ENCODE results near the gene VEGFD.

The VEGFD gene, protein sequence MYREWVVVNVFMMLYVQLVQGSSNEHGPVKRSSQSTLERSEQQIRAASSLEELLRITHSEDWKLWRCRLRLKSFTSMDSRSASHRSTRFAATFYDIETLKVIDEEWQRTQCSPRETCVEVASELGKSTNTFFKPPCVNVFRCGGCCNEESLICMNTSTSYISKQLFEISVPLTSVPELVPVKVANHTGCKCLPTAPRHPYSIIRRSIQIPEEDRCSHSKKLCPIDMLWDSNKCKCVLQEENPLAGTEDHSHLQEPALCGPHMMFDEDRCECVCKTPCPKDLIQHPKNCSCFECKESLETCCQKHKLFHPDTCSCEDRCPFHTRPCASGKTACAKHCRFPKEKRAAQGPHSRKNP

DNA sequence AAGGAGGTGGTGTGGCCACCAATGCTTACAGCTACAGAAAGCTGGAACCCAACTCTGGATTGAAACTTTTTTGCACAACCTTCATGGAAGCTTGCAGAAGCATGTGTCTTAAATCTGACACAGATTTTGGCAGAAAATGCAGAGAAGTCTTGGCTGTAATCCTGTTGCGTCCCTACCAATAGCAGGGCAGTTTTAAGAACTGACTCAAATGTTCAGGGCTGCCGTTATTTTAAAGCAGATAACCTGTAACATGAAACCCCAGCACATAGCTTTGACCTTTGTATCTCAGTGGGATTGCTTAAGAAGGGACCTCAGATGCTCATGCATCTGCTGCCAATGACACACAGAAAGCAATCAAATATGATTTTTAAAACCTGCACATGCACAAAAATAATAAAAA, at the start of gene VEGFD:
TSS of gene VEGFD (minus strand) at position 110 of the 400 bp plus-strand sequence. CDS start 467 bp downstream, outside the sequence.
- H3K79me2 ChIP-seq (ENCODE audit: low read length) = no peaks in the 10 kb centered on the region
- H3K4me2 ChIP-seq (ENCODE audit: low read depth, low read length) = no peak within 1 kb of the TSS
- H3K27ac ChIP-seq (ENCODE audit: low read length) = no peak within 1 kb of the TSS
- no peak within 1 kb of the TSS for H2AFZ ChIP-seq (ENCODE audit: low read length)
- no peaks in the 10 kb centered on the region for H3K36me3 ChIP-seq (replicated peaks; ENCODE audit: insufficient read depth, low read length)
- no peaks in the 10 kb centered on the region for H3K4me1 ChIP-seq (ENCODE audit: low read length)
- no peaks in the 10 kb centered on the region for H3K9me2 ChIP-seq (replicated peaks; ENCODE audit: insufficient read depth, low read length)
- no peaks in the 10 kb centered on the region for H3K27me3 ChIP-seq (replicated peaks; ENCODE audit: insufficient read depth, low read length)
- H3K4me3 ChIP-seq (ENCODE audit: low read length) = no peak within 1 kb of the TSS
- H3K9me3 ChIP-seq (replicated peaks; ENCODE audit: insufficient read depth, low read length) = no peaks in the 10 kb centered on the region
- no peaks in the 10 kb centered on the region for H4K20me1 ChIP-seq (ENCODE audit: insufficient read depth, low read length)
- no peak within 1 kb of the TSS for H3K9ac ChIP-seq (ENCODE audit: low read length)
- no peaks in the 10 kb centered on the region for H3F3A ChIP-seq (ENCODE audit: insufficient read depth, low read length)
- TF ChIP-seq, protein P1, sequence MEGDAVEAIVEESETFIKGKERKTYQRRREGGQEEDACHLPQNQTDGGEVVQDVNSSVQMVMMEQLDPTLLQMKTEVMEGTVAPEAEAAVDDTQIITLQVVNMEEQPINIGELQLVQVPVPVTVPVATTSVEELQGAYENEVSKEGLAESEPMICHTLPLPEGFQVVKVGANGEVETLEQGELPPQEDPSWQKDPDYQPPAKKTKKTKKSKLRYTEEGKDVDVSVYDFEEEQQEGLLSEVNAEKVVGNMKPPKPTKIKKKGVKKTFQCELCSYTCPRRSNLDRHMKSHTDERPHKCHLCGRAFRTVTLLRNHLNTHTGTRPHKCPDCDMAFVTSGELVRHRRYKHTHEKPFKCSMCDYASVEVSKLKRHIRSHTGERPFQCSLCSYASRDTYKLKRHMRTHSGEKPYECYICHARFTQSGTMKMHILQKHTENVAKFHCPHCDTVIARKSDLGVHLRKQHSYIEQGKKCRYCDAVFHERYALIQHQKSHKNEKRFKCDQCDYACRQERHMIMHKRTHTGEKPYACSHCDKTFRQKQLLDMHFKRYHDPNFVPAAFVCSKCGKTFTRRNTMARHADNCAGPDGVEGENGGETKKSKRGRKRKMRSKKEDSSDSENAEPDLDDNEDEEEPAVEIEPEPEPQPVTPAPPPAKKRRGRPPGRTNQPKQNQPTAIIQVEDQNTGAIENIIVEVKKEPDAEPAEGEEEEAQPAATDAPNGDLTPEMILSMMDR (IDR thresholded peaks at IDR 0.05; ENCODE audit: low read length) = no peak
- TF ChIP-seq EZH2phosphoT487 (IDR thresholded peaks at IDR 0.05; ENCODE audit: low read length) (no peak), EZH2 (optimal IDR thresholded peaks at IDR 0.05; ENCODE audit: low read depth, low read length) (no peak)
- DNase-seq = no peak

DNA sequence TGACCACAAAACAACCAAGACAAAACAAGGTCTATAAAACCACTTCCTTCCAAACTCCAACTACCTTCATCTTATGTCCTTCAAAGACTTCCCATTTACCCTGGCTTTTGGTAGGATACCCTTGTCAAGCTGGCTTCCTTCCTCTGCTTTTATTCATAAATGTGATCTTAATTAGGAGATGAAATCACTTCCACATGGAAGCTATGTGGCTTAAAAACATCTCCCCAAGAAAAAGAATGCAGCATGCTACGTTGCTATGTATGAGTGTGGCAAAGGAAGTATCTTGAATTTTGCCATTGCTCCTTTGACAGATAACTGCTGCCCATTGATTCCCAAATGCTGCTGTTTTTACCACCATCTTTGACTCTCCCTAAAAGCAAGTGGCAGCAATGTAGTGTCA, 46.4 kb upstream of the VEGFD start:
- TF ChIP-seq EZH2phosphoT487 (IDR thresholded peaks at IDR 0.05; ENCODE audit: low read length) = no peak
- Histone ChIP-seq H3K79me2 (ENCODE audit: low read length) (no peaks in the 10 kb centered on the region), H3K9me3 (replicated peaks; ENCODE audit: insufficient read depth, low read length) (no peaks in the 10 kb centered on the region), H3K4me2 (ENCODE audit: low read depth, low read length) (no peak overlapping the region), H3K9me2 (replicated peaks; ENCODE audit: insufficient read depth, low read length) (no peaks in the 10 kb centered on the region), H3K27me3 (replicated peaks; ENCODE audit: insufficient read depth, low read length) (no peaks in the 10 kb centered on the region), H3K27ac (ENCODE audit: low read length) (no peak overlapping the region), H4K20me1 (ENCODE audit: insufficient read depth, low read length) (no peaks in the 10 kb centered on the region), H2AFZ (ENCODE audit: low read length) (no peak overlapping the region), H3F3A (ENCODE audit: insufficient read depth, low read length) (no peaks in the 10 kb centered on the region), H3K9ac (ENCODE audit: low read length) (no peak overlapping the region), H3K4me1 (ENCODE audit: low read length) (no peaks in the 10 kb centered on the region), H3K36me3 (replicated peaks; ENCODE audit: insufficient read depth, low read length) (no peaks in the 10 kb centered on the region), H3K4me3 (ENCODE audit: low read length) (no peak overlapping the region)
- no peak for DNase-seq

DNA sequence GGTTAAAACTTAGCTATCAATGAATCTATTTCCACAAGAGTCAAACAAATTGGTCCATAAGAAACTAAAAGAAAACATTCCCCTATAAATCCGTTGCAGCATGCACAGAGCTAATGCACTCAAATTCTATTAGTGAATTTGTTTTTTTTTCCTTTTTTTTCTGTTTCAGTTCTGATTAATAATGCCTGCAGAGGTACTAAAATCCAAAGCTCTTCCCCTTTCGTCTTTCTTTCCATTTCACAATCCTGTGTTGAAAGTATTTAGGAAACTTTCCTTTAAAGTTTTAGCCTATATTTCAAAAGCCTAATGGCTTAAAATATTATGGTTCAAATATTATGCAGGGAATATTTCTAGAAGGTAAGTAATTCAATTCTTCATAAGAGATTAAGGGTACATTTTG, 45.9 kb upstream of the VEGFD start:
- Histone ChIP-seq H3K27ac (ENCODE audit: low read length) (no peak overlapping the region), H3K4me2 (ENCODE audit: low read depth, low read length) (no peak overlapping the region), H3F3A (ENCODE audit: insufficient read depth, low read length) (no peaks in the 10 kb centered on the region), H3K27me3 (replicated peaks; ENCODE audit: insufficient read depth, low read length) (no peaks in the 10 kb centered on the region), H3K79me2 (ENCODE audit: low read length) (no peaks in the 10 kb centered on the region), H3K4me1 (ENCODE audit: low read length) (no peaks in the 10 kb centered on the region), H3K9ac (ENCODE audit: low read length) (no peak overlapping the region), H3K9me3 (replicated peaks; ENCODE audit: insufficient read depth, low read length) (no peaks in the 10 kb centered on the region), H3K36me3 (replicated peaks; ENCODE audit: insufficient read depth, low read length) (no peaks in the 10 kb centered on the region), H4K20me1 (ENCODE audit: insufficient read depth, low read length) (no peaks in the 10 kb centered on the region), H3K9me2 (replicated peaks; ENCODE audit: insufficient read depth, low read length) (no peaks in the 10 kb centered on the region), H2AFZ (ENCODE audit: low read length) (no peak overlapping the region), H3K4me3 (ENCODE audit: low read length) (no peak overlapping the region)
- TF ChIP-seq, protein P1 (IDR thresholded peaks at IDR 0.05; ENCODE audit: low read length) = no peak
- TF ChIP-seq EZH2 (optimal IDR thresholded peaks at IDR 0.05; ENCODE audit: low read depth, low read length) = no peak
- DNase-seq = no peak

DNA sequence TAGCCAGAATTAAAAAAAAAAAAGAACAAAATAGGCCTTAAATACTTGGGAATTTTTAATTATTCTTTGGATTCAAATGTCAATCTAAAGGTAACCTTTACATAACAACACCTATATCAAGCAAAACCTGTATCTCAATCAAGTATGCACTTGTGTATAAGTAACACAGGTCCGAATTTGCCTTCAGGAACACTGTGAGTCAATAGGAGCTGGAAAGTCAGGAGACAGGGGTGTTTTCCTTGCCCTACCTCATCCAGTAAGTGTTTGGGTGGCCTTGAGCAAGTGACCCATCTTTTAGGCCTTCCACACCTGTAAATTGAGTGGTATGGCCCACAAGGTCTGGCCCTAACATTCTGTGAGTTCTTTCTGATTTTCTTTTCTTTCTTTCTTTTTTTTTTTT, 40.8 kb upstream of the VEGFD start:
- Histone ChIP-seq H4K20me1 (ENCODE audit: insufficient read depth, low read length) (no peaks in the 10 kb centered on the region), H3K36me3 (replicated peaks; ENCODE audit: insufficient read depth, low read length) (no peaks in the 10 kb centered on the region), H2AFZ (ENCODE audit: low read length) (no peak overlapping the region), H3K9me3 (replicated peaks; ENCODE audit: insufficient read depth, low read length) (no peaks in the 10 kb centered on the region), H3K9me2 (replicated peaks; ENCODE audit: insufficient read depth, low read length) (no peaks in the 10 kb centered on the region), H3K4me2 (ENCODE audit: low read depth, low read length) (no peak overlapping the region), H3K27me3 (replicated peaks; ENCODE audit: insufficient read depth, low read length) (no peaks in the 10 kb centered on the region), H3K4me3 (ENCODE audit: low read length) (no peak overlapping the region), H3K4me1 (ENCODE audit: low read length) (no peaks in the 10 kb centered on the region), H3K79me2 (ENCODE audit: low read length) (no peaks in the 10 kb centered on the region), H3K9ac (ENCODE audit: low read length) (no peak overlapping the region), H3K27ac (ENCODE audit: low read length) (no peak overlapping the region), H3F3A (ENCODE audit: insufficient read depth, low read length) (no peaks in the 10 kb centered on the region)
- TF ChIP-seq, protein P1 (IDR thresholded peaks at IDR 0.05; ENCODE audit: low read length) = no peak
- DNase-seq = no peak
